Right lobe of liver (tissue), 4 donors: ENCODE data around the gene TMEM201.

Experiments
- CTCF ChIP-seq, 4 donors: fragments of 200-600 bp in 3 of 4; fragments of 450-650 bp in 1 of 4; IDR thresholded peaks; one replicate each; pipeline versions ENCODE4 v1.5.1 to v1.8.0; 2016 to 2022; ENCODE audit warnings: antibody characterized with exemption in 4 of 4, mild to moderate bottlenecking in 2 of 4
- POLR2A ChIP-seq: fragments of 450-650 bp; IDR thresholded peaks from one replicate; pipeline ENCODE4 v1.6.1; 2017; ENCODE audit warnings: antibody characterized with exemption, mild to moderate bottlenecking
- donor health status: DM: no; HTN: no; CAD: no.
- donor health status: DM: no; HTN: no; CAD: no.
- donor health status: DM: no; HTN: yes; CAD: no.

GRCh38 chr1:9594471-9595155 is 5.9 kb downstream of the TMEM201 start:
- TF ChIP-seq CTCF (IDR thresholded peaks at IDR 0.05) (no peak), POLR2A (no peak)
